ENCODE data around the gene CFAP69.

- no peak for TF ChIP-seq POLR2AphosphoS5 (IDR thresholded peaks at IDR 0.05)
- no peak for TF ChIP-seq CTCF (IDR thresholded peaks at IDR 0.05)
- TF ChIP-seq POLR2A (IDR thresholded peaks at IDR 0.05), result no peak
Observed at GRCh38 chr7:90349305-90349704, 104.3 kb downstream of the CFAP69 start.
